ENCODE measurements around the gene PDE2A. TPM values are rescaled to one million over a fixed set of nuclear protein-coding genes. Genes with fewer than 3 reads are reported as not detected.

The PDE2A gene
- total and polyA plus RNA-seq, 10 of the 15 experiments (the other 5 are each of a cell fraction or from before 2014, with no cell fraction given), result 0.06 to 0.15 (median 0.11) TPM; not detected in 6

- Histone ChIP-seq H3K27me3 (replicated peaks in 1 of 2; ENCODE audit: control insufficient read depth in 2 of 2, insufficient read depth in 2 of 2, low read length in 1 of 2) (peaks cover 14 to 17% of the 10 kb centered on the region in 2 experiments), H3K36me3 (ENCODE audit: control insufficient read depth in 2 of 2, insufficient read depth in 2 of 2, low read length in 1 of 2) (no peaks in the 10 kb centered on the region), H3K4me3 (no peak overlapping the region), H3K9me3 (replicated peaks; ENCODE audit: control insufficient read depth, insufficient read depth, low read length) (no peaks in the 10 kb centered on the region), H3K27ac (ENCODE audit: control insufficient read depth, insufficient read depth) (no peak overlapping the region), H2AFZ (ENCODE audit: control insufficient read depth, low read depth, low read length) (no peak overlapping the region), H3K4me2 (ENCODE audit: control insufficient read depth, insufficient read depth) (no peak overlapping the region), H3K9ac (ENCODE audit: control insufficient read depth, insufficient read depth, low read length) (no peak overlapping the region), H3K79me2 (ENCODE audit: control insufficient read depth, insufficient read depth, low read length) (no peaks in the 10 kb centered on the region), H4K20me1 (ENCODE audit: control insufficient read depth, insufficient read depth) (peaks cover 6% of the 10 kb centered on the region; the same call in 1 of the 2 replicates), H3K4me1 (ENCODE audit: control insufficient read depth, insufficient read depth, low read length) (no peaks in the 10 kb centered on the region; the same call in 1 of the 2 replicates)
- WGBS (ENCODE audit: insufficient coverage, insufficient replicate concordance, low lambda C conversion rate, missing lambda C conversion rate), result 0% methylated on average over 1 of the region's 1 CpG
- intact Hi-C loops (cut with micrococcal nuclease; ENCODE audit: unreplicated experiment), result loop anchor here (10.0 kb wide), 1 partner anchor 227 kb away; the partner anchor contains the start of gene ATG16L2
- in situ Hi-C loops (cut with MboI), result no loop called here
- ChIA-PET POLR2A (no interaction called here), CTCF (interaction anchor here (0.5 to 8.7 kb wide), 11 partner anchors 13 to 205 kb away, joined by 3 to 130 read pairs (median 7); no protein-coding TSS in a partner anchor), SMC1A (ENCODE audit: uncharacterized antibody, unreplicated experiment) (interaction anchor here (0.5 to 3.0 kb wide), 5 partner anchors 59 to 470 kb away, joined by 3 to 10 read pairs (median 7); no protein-coding TSS in a partner anchor), RAD21 (ENCODE audit: unreplicated experiment) (interaction anchor here (0.6 to 4.7 kb wide), 5 partner anchors 56 to 713 kb away, joined by 3 to 32 read pairs (median 8); no protein-coding TSS in a partner anchor)
- FAIRE-seq (no peak), ATAC-seq (no peak), DNase-seq (ENCODE audit: low read depth, low spot score) (no peak)
- TF ChIP-seq CUX1 (IDR thresholded peaks at IDR 0.05; ENCODE audit: insufficient replicate concordance, low read depth, low read length), result no peak
- BruUV-seq (replicated peaks), result no TSS peak
Measured at GRCh38 chr11:72587696-72588095, 86.5 kb downstream of the PDE2A start.
